CD4-positive, alpha-beta T cell (primary cell): ENCODE measurements around the gene CCDC120. TPM values are rescaled to one million over a fixed set of nuclear protein-coding genes. Genes with fewer than 3 reads are reported as not detected.

Experiments
- ATAC-seq: fragments of 200-7000 bp; cut with Tn5 transposase; one replicate; pipeline ENCODE4 v1.10.0; 2022; ENCODE audit warnings: mild to moderate bottlenecking; ENCODE audit not compliant: poor library complexity
- CTCF ChIA-PET: fragments of 350-600 bp; sonication (Branson Sonifier 250); formaldehyde crosslinking; loops from one replicate; lab custom pipeline; 2021; ENCODE audit warnings: antibody characterized with exemption, inconsistent platforms; lab: Charles Lee
- POLR2A ChIA-PET: fragments of 350-600 bp; sonication (Branson Sonifier 250); formaldehyde crosslinking; loops from one replicate; lab custom pipeline; 2021; ENCODE audit warnings: antibody characterized with exemption, inconsistent platforms; lab: Charles Lee
- DNase-seq, 14 experiments: peaks; one replicate each; pipeline ENCODE4 v3.0.0-alpha.2; 2013 to 2020; ENCODE audit warnings: mixed read lengths in 2 of 14
- H3K27ac ChIP-seq, 2 donors: one replicate each; pipeline versions ENCODE4 v1.5.1 to v1.7.0; 2013; ENCODE audit warnings: low read length in 2 of 2, low read depth in 1 of 2, mild to moderate bottlenecking in 1 of 2
- H3K27me3 ChIP-seq, 2 experiments: 1 replicate in 1 of 2; 2 replicates in 1 of 2; pipeline versions ENCODE4 v1.6.1 to v1.7.0; 2013; ENCODE audit warnings: low read length in 2 of 2, control low read depth in 1 of 2, mild to moderate bottlenecking in 1 of 2, moderate library complexity in 1 of 2; ENCODE audit not compliant: insufficient read depth in 2 of 2, control insufficient read depth in 1 of 2
- H3K36me3 ChIP-seq: one replicate; pipeline ENCODE4 v1.6.1; 2013; ENCODE audit warnings: low read length, control low read depth; ENCODE audit not compliant: insufficient read depth
- H3K4me1 ChIP-seq: one replicate; pipeline ENCODE4 v1.6.1; 2013; ENCODE audit warnings: low read length, control low read depth; ENCODE audit not compliant: insufficient read depth
- H3K4me3 ChIP-seq: one replicate; pipeline ENCODE4 v1.5.1; 2013; ENCODE audit warnings: mild to moderate bottlenecking, low read length, moderate library complexity
- H3K9me3 ChIP-seq, 2 experiments: 1 replicate in 1 of 2; 2 replicates in 1 of 2; pipeline versions ENCODE4 v1.6.1 to v1.7.0; 2013; ENCODE audit warnings: low read length in 2 of 2, mild to moderate bottlenecking in 2 of 2, control low read depth in 1 of 2, moderate library complexity in 1 of 2; ENCODE audit not compliant: control insufficient read depth in 1 of 2, insufficient read depth in 1 of 2
- H3K27ac Mint-ChIP-seq: one replicate; pipeline ENCODE4 v1.8.0; 2020; ENCODE audit warnings: mixed read lengths
- H3K27me3 Mint-ChIP-seq: one replicate; pipeline ENCODE4 v1.8.0; 2021; ENCODE audit warnings: mixed read lengths
- H3K36me3 Mint-ChIP-seq: one replicate; pipeline ENCODE4 v1.8.0; 2021; ENCODE audit warnings: low read depth, mixed read lengths
- H3K4me1 Mint-ChIP-seq: one replicate; pipeline ENCODE4 v1.8.0; 2021; ENCODE audit warnings: low read depth, mixed read lengths
- H3K4me3 Mint-ChIP-seq: one replicate; pipeline ENCODE4 v1.8.0; 2020; ENCODE audit warnings: mild to moderate bottlenecking, mixed read lengths
- H3K9me3 Mint-ChIP-seq: one replicate; pipeline ENCODE4 v1.8.0; 2020; ENCODE audit warnings: mixed read lengths
- CTCF ChIP-seq: fragments of 200-600 bp; IDR thresholded peaks from one replicate; pipeline ENCODE4 v1.8.0; 2022; ENCODE audit warnings: antibody characterized with exemption, mild to moderate bottlenecking
- intact Hi-C, 2 experiments: fragments of 100-400 bp; cut with DNase I in 1 of 2; cut with micrococcal nuclease in 1 of 2; formaldehyde crosslinking; loops; one replicate each; pipeline versions ENCODE4 v1.15.1 to v1.9.0; 2023 to 2025; cut with DNase I, micrococcal nuclease
- total RNA-seq, 174 experiments: library from RNA in 2 of 174; stranded (reverse) in 2 of 174; gene quantifications; one replicate each; pipeline ENCODE4 v1.2.3 and lab custom pipeline; 2021 to 2026

The CCDC120 gene
- total RNA-seq, 2 experiments from 2014 or later = 11.5 to 12.2 TPM

- intact Hi-C loops = no loop called here
- TF ChIP-seq CTCF = no peak
- Histone ChIP-seq H3K4me3 (no peak overlapping the region), H3K27me3 (no peaks in the 10 kb centered on the region), H3K4me1 (no peaks in the 10 kb centered on the region), H3K36me3 (peaks cover 2% of the 10 kb centered on the region), H3K27ac (no peak overlapping the region), H3K9me3 (no peaks in the 10 kb centered on the region)
- no peak overlapping the region for H3K4me3 Mint-ChIP-seq
- ChIA-PET CTCF (no interaction called here), POLR2A (no interaction called here)
- ATAC-seq = no peak
- H3K27ac Mint-ChIP-seq = no peak overlapping the region
- DNase-seq = no peak
- peaks cover 1% of the 10 kb centered on the region for H3K4me1 Mint-ChIP-seq
- no peaks in the 10 kb centered on the region for H3K9me3 Mint-ChIP-seq
- H3K36me3 Mint-ChIP-seq = peaks cover 4% of the 10 kb centered on the region
- no peaks in the 10 kb centered on the region for H3K27me3 Mint-ChIP-seq
Observed at GRCh38 chrX:49060914-49061313, 2.1 kb downstream of the CCDC120 start.

GRCh38 chrX:49061490-49061889 is 2.7 kb downstream of the CCDC120 start:
- Histone ChIP-seq H3K27ac (no peak overlapping the region), H3K36me3 (peaks cover 2% of the 10 kb centered on the region), H3K9me3 (no peaks in the 10 kb centered on the region), H3K4me3 (no peak overlapping the region), H3K4me1 (no peaks in the 10 kb centered on the region), H3K27me3 (no peaks in the 10 kb centered on the region)
- ChIA-PET POLR2A (no interaction called here), CTCF (no interaction called here)
- ATAC-seq (no peak), DNase-seq (no peak)
- intact Hi-C loops = no loop called here
- Mint-ChIP-seq H3K4me3 (no peak overlapping the region), H3K27ac (no peak overlapping the region), H3K27me3 (no peaks in the 10 kb centered on the region), H3K4me1 (no peaks in the 10 kb centered on the region), H3K36me3 (peaks cover 7% of the 10 kb centered on the region), H3K9me3 (no peaks in the 10 kb centered on the region)
- TF ChIP-seq CTCF = no peak

- no peak overlapping the region for H3K27ac Mint-ChIP-seq
- ChIA-PET POLR2A (no interaction called here), CTCF (interaction anchor here (0.5 kb wide), 1 partner anchor 45 kb away, joined by 3 read pairs; no protein-coding TSS in a partner anchor)
- Histone ChIP-seq H3K4me1 (no peaks in the 10 kb centered on the region), H3K36me3 (peaks cover 2% of the 10 kb centered on the region), H3K9me3 (no peaks in the 10 kb centered on the region), H3K27ac (no peak overlapping the region), H3K27me3 (no peaks in the 10 kb centered on the region), H3K4me3 (no peak overlapping the region)
- H3K4me3 Mint-ChIP-seq = no peak overlapping the region
- DNase-seq (no peak), ATAC-seq (no peak)
- H3K27me3 Mint-ChIP-seq = no peaks in the 10 kb centered on the region
- H3K36me3 Mint-ChIP-seq = peaks cover 7% of the 10 kb centered on the region
- intact Hi-C loops = no loop called here
- H3K4me1 Mint-ChIP-seq = no peaks in the 10 kb centered on the region
- no peaks in the 10 kb centered on the region for H3K9me3 Mint-ChIP-seq
- TF ChIP-seq CTCF = no peak
Observed at GRCh38 chrX:49061916-49062315, 3.1 kb downstream of the CCDC120 start.
